H54 (cell line): ENCODE results near the gene COG8.
"Not testable (repeated sequence)": the region's sequence is repeated elsewhere in the genome, so short reads cannot be mapped to it uniquely, and the experiment has no call there.

Experiments
- DNase-seq: peaks from one replicate; pipeline ENCODE4 v3.0.0; 2011; ENCODE audit warnings: low spot score, mixed read lengths; ENCODE audit not compliant: insufficient read length
- FAIRE-seq: peaks from 3 replicates; lab custom pipeline; 2011; peaks lifted over from hg19 to GRCh38; lab: Jason Lieb, UNC
- POLR2A ChIP-seq: IDR thresholded peaks from 2 replicates; pipeline ENCODE4 v1.6.1; 2011; ENCODE audit warnings: low read depth, mild to moderate bottlenecking, low read length

COG8 gene

GRCh38 chr16:69307091-69307490 lies 32.3 kb downstream of the COG8 start:
- no peak for TF ChIP-seq POLR2A
- DNase-seq: no peak
- FAIRE-seq: no peak

GRCh38 chr16:69306031-69306430 lies 33.3 kb downstream of the COG8 start:
- TF ChIP-seq POLR2A: no peak
- DNase-seq (no peak), FAIRE-seq (no peak)

- no peak for TF ChIP-seq POLR2A
- no peak for FAIRE-seq
These were observed 37.1 kb downstream of the COG8 start for GRCh38 chr16:69302301-69302700.

GRCh38 chr16:69301861-69302260 lies 37.5 kb downstream of the COG8 start:
- DNase-seq (no peak), FAIRE-seq (no peak)
- TF ChIP-seq POLR2A: no peak

More at GRCh38 chr16:69302301-69302700, 37.1 kb downstream of the COG8 start:
- no peak for DNase-seq

GRCh38 chr16:69301187-69301586 lies 38.2 kb downstream of the COG8 start:
- no peak for DNase-seq
- no peak for TF ChIP-seq POLR2A
- FAIRE-seq: no peak

- TF ChIP-seq POLR2A: no peak
- no peak for DNase-seq
- FAIRE-seq: no peak
These were observed 41.1 kb downstream of the COG8 start for GRCh38 chr16:69298261-69298660.

- FAIRE-seq: not testable (repeated sequence)
These were observed 42.6 kb downstream of the COG8 start for GRCh38 chr16:69296771-69297170.

GRCh38 chr16:69294051-69294450 lies 45.3 kb downstream of the COG8 start:
- no peak for TF ChIP-seq POLR2A
- FAIRE-seq (no peak), DNase-seq (no peak)

More at GRCh38 chr16:69296771-69297170, 42.6 kb downstream of the COG8 start:
- DNase-seq: not testable (repeated sequence)

GRCh38 chr16:69293401-69293800 lies 46.0 kb downstream of the COG8 start:
- TF ChIP-seq POLR2A: no peak
- FAIRE-seq (no peak), DNase-seq (no peak)

GRCh38 chr16:69291657-69292056 lies 47.7 kb downstream of the COG8 start:
- not testable (repeated sequence) for FAIRE-seq, DNase-seq

- FAIRE-seq (peak; percentile 23), DNase-seq (no peak)
- no peak for TF ChIP-seq POLR2A
These were observed 52.2 kb downstream of the COG8 start for GRCh38 chr16:69286941-69287713.

- TF ChIP-seq POLR2A: no peak
- no peak for FAIRE-seq
- no peak for DNase-seq
These were observed 54.1 kb downstream of the COG8 start for GRCh38 chr16:69285240-69285639.

GRCh38 chr16:69283851-69284250 lies 55.5 kb downstream of the COG8 start:
- TF ChIP-seq POLR2A: no peak
- no peak for FAIRE-seq
- no peak for DNase-seq

GRCh38 chr16:69277413-69277812 lies 62.0 kb downstream of the COG8 start:
- FAIRE-seq: no peak
- no peak for TF ChIP-seq POLR2A
- DNase-seq: no peak
